ENCODE data around the gene CHAD.

DNA sequence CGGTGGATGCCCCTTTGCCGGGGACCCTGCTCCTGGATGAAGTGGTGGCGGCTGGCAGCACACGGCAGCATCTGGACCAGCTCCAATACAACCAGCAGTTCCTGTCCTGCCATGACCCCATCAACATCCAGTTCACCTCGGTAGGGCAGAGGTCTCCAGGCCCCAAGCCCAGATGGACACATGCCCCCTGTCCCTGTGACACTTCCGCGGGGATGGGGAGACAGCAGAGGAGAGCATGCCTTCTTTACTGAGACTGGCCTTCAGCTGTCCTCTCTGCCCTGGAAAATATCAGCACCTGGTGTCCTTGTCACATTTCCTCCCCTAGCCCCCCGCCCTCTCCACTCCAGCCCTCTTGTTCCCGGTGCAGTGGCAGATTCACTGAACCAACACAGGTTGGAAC is 6.2 kb downstream of the CHAD start:
- no peak for TF ChIP-seq POLR2A (IDR thresholded peaks at IDR 0.05)
- TF ChIP-seq, protein P1, sequence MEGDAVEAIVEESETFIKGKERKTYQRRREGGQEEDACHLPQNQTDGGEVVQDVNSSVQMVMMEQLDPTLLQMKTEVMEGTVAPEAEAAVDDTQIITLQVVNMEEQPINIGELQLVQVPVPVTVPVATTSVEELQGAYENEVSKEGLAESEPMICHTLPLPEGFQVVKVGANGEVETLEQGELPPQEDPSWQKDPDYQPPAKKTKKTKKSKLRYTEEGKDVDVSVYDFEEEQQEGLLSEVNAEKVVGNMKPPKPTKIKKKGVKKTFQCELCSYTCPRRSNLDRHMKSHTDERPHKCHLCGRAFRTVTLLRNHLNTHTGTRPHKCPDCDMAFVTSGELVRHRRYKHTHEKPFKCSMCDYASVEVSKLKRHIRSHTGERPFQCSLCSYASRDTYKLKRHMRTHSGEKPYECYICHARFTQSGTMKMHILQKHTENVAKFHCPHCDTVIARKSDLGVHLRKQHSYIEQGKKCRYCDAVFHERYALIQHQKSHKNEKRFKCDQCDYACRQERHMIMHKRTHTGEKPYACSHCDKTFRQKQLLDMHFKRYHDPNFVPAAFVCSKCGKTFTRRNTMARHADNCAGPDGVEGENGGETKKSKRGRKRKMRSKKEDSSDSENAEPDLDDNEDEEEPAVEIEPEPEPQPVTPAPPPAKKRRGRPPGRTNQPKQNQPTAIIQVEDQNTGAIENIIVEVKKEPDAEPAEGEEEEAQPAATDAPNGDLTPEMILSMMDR (IDR thresholded peaks at IDR 0.05) = no peak

Measured in body of pancreas (tissue), 4 donors.